CD4-positive, alpha-beta T cell treated with Interleukin-17A for 4 hours (primary cell): ENCODE data around the gene DRC1.

ENCODE experiments used
- DNase-seq: peaks from one replicate; pipeline ENCODE4 v3.0.0-alpha.2; 2020; ENCODE audit warnings: mixed read lengths

DRC1 gene

DNA sequence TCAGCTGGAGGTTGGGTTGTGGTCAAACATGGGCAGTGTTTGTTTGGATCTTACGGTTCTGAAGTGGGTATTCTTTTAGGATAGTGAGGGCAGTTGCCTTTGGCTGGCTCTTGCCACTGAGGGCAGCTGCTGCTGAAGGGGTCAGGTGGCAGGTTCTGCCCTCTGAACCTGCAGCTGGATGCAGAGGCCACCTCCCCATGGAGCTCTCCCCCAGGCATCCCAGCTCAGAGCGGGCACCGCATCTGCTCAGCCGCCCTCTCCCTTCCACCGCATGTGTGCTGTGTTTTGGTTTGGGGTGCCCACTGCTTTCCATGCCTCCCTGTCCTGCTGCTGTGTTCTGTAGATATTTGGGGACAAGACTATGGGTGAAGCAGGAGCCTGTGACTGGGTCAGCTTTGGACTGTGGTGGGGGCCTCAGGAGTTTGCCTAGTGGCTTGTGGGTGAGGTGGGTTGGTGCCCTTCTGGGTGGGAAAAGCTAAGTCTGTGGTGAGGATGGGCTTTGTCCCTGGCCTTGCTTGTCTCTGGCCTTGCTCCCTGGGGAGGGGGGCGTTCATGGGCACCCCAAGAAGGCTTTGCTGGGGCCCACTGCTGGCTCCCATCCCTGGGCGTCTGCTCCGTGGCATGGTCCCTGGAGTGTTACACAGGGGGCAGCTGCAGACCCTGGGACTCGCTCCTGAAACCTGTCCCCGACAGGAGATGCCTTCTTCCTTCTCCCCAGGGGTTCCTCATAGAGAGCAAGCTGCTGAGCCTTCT is 47.7 kb downstream of the DRC1 start:
- no peak for DNase-seq

DNA sequence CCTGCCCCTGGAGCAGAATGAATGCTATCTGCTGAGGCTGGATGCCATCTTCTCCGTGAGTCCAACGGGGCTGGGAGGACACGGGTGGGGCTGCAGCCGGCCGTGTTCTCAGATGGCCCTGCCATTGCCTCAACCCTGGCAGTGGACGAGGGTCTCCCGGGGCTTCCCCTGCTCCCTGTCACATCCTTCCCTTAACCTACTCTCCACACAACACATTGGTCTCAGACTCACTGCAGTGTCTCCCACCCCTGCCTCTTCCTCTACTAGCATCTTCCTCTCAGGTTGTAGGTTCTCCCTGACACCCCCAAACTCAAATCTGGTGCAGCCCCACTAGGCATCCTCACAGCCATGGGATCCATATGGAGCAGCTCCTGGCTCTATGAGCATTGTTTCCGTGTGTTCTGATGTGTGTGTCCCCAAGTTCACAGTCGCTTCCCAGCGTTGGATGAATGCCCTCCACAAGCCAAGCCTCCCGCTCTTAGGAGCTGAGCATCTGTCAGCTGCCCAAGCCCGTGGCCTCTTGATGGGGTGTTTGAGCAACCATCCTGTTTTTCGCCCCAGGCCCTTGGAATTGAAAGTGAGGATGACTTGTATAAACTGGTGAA is 48.4 kb downstream of the DRC1 start:
- DNase-seq: no peak

GRCh38 chr2:26451700-26452099 is 50.0 kb downstream of the DRC1 start:
- DNase-seq: no peak

DNA sequence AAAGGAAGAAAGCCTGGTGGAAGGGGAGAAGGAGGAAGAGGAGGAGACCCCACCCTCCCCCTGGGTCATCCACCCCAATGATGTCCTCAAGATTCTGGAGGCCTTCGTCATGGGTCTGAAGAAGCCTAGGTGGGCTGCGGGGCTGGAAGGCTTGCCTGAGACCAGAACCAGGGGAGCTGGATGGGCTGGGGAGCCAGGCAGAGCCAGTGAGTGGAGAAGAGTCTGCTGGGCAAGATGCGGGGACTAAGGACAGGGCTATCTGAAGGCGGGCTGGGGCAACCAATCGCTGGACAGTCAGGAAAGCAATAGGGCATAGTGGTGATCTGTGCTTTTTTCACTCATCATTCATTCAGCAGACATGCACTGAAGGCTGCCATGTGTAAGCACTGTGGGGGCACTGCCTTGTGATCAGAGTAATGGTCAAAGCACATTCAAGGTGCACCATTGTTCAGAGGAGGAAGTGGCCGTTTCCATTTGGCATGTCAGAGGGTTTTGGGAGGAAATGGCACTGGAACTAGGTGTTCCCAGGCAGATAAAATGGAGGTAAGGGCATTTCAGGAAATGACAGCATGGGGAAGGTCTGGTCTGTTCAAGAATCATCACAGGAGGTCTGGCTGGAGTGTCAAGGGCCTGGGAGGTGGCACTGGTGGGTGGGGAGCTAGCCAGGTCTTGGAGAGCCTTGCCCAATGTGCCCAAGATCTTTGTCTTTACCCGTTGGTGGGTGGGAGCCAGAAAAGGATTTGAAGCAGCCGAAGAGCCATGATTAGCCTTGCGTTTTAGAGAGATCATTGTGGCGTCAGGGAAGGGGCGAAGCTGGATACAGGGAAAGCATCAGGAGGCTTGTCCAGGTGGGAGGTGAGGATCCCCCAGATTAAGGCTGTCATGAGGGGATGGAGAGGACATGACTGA is 52.0 kb downstream of the DRC1 start:
- no peak for DNase-seq

GRCh38 chr2:26454561-26455001 is 52.9 kb downstream of the DRC1 start:
- no peak for DNase-seq

DNA sequence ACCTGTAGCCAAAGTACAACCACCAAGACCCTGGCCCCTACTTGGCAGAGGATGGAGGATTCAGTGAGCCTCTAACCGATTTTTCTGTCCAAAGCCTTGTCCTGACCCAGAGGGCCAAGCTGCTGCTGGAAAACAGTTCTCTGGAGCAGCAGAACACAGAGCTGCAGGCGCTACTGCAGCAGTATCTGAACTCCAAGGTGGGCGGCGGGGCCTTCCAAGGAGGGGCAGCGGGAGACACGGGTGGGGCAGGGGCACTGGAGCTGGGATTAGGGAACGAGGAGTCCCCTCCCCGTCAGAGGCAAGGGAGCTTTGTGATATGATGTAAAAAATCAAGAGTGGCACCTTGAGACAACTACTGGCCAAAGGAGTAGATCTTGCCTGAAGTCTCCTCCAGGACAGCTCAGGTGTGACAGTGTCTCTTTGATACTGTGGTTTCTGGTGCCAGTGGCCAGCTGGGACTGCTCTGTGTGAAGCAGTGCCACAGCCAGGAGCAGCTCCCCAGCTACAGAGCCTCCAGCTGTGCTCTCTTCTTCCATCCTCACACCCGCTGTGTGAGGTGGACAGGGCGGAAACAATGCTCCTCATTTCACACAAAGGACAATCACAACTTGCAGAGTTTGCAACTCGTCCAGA is 53.4 kb downstream of the DRC1 start:
- DNase-seq: no peak

DNA sequence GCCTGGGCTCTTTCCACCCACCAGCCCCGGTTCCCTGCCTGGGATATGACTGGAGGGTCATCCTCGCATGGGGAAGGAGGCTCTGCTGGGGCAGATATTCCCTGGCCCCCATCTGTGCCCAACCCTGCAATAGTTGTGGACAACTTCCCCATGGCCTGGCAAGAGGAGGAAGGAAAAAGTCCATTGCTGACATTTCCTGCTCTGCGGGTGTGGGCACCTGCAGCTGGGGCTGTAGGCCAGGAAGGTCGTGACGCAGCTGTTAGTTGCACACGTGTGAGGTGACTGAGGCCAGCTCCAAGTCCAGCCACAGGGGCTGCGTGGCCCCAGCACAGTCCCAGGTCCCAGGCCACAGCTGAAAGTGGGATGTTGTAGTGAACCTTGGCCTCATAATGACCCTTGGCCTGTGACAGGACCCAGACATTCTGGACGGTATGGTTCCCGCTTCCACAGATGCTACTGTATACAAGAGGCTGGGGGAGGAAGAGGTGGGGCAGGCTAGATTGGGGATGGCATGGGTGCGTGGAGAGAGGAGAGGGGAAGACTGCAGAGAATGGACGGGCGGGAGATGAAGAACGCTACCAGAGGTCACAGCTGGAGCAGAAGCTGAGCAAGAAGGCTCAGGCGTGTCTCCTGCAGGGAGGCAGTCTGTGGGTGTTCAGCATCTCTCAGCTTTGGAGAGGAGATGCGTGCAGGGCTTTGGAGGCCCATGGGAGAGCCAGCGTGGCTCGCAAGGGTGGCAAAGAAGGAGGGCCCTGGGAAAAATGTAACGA is 54.1 kb downstream of the DRC1 start:
- no peak for DNase-seq

GRCh38 chr2:26456440-26457250 is 54.9 kb downstream of the DRC1 start:
- DNase-seq: no peak

GRCh38 chr2:26457251-26457666 is 55.5 kb downstream of the DRC1 start:
- DNase-seq: no peak

- no peak for DNase-seq
Measured at GRCh38 chr2:26457695-26458364, 56.1 kb downstream of the DRC1 start.

DNA sequence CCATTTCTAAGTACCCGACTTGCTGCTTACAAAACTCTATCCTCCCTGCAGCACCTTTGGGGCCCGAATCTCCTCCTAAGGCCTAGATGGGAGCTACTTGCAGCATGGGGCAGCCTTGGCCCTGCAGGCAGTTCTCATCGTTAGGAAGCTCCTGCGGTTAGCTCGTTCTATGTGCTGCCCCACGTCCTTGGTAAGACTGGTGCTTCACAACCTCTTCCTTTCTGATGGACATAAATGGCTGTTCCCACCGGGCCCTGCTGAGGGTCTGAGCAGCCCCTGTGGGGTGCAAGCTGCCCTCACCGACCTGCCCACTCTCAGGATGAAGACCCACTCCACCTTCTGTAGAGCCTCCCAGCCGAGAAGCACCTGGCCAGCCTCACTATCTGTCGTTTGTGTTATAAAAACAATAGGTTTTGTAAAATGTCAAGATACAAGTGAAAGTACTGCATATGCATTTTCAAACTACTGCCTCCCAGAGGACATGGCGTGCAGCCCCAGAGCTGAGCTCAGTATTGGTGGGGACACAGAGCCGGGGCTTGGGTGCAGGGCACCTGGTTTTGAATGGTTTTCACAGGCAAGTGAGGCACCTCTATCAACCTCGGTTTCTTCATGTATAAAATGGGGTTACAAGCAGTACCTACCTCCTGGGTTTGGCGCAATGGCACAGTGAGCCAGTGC is 56.8 kb downstream of the DRC1 start:
- DNase-seq: no peak

DNA sequence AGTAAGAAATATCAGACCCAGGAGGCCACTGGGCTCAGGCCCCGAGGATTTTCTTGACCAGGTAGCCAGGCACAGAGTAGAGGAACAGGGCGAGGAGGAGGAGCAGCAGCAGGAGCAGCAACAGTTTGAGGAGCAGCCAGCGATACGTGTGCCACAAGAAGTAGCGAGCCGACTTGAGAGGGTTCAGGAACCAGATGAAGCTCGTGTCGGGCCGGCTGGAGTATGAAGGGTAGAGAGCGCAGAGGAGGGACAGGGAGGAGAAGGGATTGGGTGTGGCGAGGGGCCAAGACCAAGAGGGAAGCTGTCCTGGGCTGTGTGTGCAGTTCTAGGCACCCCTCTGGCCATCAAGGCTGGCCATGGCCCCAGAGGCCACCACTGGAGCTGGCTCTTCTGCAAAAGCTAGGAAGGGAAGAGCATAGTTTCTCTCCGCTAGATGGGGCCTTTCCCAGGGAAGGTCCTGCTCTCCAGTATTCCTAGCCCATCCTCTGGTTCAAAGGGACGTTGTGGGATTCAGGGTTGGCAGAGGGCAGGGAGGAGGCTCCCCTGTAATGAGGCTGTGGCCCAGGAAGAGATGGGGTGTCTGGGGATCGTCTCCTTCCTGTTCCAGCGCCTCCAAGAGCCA is 58.4 kb downstream of the DRC1 start:
- DNase-seq: no peak

DNA sequence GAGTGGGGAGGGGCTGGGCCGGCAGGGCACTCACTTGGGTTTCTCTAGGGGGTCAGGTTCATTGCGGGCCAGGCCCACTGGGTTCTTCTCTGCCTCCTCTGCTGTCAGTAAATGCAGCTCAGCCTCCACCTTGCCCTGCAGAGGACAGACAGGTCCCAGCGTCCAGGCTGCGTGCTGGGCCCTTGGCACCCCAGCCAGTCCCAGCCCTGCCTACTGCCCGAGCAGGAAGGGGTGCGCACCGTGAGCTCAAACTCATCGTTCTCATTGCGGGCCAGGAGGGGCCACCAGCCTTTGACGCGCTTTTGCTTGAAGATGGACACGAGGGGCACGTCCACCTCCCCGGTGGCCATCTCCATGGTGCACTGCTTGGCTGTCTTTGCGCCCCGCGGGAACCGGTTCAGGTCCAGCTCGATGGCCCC is 58.9 kb downstream of the DRC1 start:
- DNase-seq: no peak

- no peak for DNase-seq
Measured at GRCh38 chr2:26461601-26462023, 59.9 kb downstream of the DRC1 start.

- no peak for DNase-seq
Measured at GRCh38 chr2:26462100-26462499, 60.4 kb downstream of the DRC1 start.

GRCh38 chr2:26462511-26463243 is 61.0 kb downstream of the DRC1 start:
- no peak for DNase-seq

DNA sequence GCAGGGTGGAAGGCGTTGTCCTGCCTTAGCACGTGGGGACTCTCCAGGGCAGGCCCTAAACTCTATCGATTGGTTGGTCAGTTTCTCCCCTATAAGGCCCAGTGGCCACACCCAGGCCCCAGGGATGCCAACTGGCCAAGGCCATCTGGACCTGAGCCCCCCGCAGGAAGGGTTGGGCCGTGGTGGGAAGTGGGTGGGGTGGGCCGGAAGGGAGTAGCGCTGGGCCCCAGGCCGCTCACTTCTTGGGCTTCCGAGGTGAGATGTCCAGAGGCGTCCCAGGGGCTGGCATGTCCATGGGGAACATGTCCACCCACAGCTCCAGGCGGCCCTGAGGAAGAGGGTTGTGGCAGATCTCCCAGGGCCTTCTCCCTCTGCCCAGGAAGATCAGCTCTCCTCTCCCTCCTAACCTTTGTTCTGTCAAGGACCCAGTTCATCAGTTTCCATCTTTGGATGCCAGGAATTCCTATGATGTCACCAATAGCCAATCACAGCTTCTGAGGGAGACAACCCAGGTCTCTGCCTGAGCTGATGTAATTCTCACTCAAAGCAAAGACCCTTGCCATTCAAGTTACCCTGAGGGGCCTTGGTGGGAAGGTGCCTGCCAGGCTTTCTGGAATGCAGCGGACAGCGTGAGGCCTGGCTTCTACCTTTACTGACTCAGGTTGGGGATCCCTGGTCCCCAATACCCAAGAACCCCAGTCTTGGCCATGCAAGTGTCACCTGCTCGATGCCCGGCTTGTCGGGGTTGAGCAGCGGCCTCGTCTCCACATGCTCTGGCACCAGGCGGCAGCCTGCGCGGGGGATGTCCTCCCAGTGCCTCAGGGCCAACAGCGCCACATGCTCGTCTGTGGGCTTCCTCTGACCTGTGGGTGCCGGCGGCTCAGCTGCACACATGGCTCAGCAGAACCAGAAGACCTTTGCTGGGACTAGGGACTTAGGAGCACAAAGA is 61.8 kb downstream of the DRC1 start:
- no peak for DNase-seq
